UCSD-AML1 (cell line): ENCODE measurements around the gene NXPH4.

ENCODE experiments used
- DNase-seq: peaks from one replicate; lab custom pipeline; 2025; ENCODE audit not compliant: unreplicated experiment; lab: John Stamatoyannopoulos, UW

NXPH4 gene

DNA sequence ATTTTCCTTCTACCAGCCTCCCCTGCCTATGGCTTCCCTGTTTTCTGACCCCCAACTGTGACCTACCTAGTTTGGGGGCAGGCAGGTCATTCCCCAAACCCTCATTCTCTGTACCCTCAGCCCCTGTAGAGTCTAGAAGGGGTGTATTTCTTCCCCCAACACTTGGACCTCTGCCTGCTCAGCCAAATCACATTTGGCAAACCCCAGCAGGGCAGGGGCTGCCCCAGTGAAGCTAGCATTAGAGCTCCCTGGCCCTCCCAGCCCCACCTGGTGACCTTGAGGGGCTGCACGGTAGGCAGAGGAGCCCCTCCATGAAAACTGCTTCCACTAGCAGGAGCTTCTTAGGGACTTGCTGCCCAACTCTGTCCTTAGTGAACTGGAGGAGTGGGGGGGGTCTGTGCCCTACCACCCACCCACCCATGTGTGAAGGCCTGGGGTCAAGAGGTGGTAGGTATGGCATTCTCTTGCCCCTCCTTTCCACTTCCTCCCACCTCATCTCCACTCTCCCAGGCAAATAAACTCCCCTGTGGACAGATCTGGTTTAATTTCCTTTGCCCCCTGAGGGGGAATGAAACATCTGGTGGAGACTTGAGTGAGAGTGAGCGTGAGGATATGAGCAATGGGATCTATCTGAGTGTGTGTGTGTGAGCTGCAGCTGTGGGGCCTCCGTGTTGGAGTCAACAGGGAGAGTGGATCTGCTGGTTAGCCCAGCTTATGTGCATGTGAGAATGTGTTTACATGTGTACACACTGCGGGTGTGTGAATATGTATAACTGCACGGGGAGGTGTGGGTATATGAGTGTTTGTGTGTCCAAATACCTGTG lies 1.6 kb downstream of the NXPH4 start:
- DNase-seq: no peak

DNA sequence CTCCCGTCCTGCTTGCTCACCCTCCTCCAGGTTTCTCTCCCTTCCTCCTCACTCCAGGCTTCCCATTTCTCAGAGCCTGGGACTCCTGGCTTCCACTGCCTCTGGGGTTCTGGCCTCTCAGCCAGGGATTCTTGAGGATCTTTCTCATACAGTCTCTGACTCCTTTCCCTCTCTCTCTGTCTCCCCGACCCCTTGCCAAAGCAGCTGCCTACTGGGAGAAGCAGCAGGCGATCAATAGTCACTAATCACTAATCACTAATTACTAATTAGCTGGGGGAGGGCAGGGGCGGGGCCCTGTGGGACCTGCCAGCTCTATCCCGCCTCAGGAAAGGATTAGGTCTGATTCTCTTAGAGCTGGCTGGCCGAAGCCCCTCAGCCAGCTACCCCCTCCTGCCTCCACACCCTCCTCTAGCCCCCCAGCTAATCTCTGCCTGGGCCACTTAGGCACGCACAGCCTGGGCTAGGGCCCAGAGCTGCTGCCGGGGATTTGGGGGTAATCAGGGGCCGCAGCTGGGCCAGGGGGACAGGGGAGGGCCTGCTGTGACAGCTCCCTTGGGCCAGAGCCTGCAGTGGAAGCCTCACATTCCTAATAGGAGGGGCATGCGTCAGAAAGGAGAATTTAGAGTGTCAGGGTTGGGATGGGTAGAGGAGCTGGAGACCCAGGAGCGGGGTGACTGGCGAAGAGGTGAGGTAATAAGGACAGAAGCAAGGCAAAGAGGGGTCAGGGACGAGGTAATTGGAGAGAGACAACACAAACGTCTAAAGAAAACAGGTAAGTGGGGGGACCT lies 2.8 kb downstream of the NXPH4 start:
- DNase-seq: no peak

DNA sequence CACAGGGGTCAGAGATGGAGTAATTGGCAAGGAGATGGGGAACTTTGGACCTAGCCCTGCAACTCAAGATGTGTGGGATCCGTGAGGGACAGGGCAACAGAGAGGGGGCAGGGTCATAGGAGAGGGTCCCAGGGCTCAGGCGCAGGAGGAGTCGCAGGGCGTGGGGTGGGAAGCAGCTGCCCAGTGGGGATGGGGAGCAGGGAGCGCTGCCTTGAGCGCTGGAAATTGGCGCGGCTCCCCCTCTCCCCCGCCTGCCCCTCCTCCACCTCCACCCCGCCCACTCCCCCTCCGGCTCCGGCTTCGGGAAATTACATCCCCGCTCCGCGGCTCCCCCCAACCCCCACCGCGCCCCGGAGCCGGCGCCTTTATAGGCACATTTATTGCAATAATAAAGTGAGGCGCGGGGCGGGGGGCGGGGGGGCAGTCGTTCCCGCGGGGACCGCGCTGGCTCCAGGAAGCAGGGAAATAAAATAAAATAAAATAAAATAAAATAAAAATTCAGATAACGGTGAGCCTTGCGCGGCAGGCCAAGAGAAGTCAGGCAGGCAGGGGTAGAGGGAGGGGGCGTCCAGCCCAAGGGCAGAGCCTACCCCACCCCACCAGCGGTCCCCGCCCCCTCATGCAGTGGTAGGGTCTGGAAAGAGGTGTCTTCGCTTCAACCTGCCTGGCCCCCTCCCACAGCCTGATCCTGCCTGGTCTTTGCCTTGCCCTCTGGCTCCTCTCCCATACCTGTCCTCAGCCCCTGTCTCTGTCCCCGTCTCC lies 3.6 kb downstream of the NXPH4 start:
- no peak for DNase-seq

DNA sequence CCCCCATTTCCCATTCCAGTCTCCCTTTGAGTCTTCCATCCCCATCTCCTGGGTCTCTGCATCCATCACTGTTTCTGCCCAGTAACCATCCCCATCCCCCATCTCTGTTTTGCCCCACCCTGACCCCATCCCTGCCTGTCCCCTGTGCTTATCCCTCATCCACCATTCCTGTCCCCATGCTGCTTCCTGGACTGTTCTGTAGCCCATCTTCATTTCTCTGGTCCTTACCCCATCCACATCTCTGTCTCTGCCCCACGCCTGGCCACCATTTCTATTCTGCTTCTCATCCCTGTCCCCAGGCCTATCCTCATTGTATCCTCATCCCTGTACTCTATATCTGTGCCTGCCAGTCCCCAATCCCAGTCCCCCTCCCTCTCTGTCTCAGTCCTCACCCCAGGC lies 4.2 kb downstream of the NXPH4 start:
- DNase-seq: no peak

DNA sequence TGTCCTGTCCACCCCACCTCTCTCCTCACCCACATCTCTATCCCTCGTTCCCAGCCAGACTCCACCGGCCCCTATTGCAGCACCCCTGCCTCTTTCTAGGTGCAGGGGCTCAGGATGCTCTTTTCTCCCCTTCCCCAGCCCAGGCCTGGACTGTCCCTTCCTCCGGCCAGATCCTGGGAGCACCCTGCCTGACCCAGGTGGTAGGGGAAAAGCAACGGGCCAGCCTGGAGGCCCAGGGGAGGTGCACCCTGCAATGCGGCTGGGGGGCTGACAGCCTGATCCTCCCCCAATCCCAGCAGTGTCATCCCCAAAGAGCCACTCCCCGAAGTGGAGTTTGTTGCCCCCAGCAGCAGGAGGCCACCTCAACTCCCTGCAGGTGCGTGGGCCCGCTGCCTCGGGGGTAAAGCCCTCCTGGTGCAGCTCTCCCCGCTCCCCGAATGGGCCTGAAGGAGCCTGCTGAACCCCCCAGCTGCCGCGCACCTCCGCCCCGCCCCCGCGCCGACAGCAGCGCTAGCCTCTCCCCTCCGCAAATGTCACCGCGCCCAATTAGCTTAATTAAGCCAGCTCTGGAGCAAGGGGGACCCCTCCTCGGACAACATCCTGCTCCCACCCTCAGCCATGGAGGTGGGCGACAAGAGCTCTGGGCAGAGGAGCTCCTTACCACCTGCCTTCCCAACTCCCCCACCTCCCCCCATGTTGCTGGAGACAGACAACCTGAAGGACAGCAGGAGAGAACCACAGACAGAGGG lies 4.7 kb downstream of the NXPH4 start:
- DNase-seq: no peak

DNA sequence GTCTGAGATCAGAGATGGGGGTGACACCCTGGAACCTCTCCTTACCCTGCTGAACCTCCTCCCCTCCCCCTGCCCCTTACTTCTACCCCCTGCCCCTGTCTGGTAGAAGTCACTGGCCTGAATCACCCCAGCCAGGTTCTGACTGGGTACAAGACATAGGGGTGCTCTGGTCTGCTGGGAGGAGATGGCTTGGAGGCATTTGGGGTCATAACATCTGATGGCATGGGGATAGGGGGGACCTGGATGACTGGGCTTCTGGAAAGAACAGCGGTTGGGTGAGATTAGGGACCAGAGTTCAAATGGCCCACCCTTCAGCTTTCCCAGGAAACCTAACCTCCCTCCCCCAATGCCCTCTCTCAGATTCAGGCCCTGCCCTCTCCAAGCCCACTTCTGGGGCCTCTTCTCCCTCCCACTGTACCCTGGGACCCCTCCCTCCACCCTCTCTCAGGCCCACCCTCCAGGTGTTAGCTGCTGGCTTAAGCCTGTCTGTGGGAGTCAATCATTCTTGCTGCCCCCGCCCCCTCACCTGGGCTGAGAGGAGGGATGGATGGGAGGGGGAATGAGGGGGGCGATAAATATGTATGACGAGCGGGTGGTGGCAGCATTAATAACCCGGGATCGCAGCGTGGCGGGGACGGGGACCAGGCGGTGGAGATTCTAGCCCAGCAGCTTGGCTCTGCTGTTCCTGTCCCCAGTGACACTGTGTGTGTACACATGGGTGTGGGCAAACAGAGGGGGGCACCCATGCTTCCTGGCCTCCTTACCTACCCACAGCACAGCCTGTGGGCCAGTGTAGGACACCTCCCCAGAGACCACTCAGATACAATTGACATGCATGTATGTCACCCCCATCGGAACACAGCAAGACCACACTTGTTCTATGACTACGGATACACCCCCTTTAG lies 5.9 kb downstream of the NXPH4 start:
- DNase-seq: no peak

DNA sequence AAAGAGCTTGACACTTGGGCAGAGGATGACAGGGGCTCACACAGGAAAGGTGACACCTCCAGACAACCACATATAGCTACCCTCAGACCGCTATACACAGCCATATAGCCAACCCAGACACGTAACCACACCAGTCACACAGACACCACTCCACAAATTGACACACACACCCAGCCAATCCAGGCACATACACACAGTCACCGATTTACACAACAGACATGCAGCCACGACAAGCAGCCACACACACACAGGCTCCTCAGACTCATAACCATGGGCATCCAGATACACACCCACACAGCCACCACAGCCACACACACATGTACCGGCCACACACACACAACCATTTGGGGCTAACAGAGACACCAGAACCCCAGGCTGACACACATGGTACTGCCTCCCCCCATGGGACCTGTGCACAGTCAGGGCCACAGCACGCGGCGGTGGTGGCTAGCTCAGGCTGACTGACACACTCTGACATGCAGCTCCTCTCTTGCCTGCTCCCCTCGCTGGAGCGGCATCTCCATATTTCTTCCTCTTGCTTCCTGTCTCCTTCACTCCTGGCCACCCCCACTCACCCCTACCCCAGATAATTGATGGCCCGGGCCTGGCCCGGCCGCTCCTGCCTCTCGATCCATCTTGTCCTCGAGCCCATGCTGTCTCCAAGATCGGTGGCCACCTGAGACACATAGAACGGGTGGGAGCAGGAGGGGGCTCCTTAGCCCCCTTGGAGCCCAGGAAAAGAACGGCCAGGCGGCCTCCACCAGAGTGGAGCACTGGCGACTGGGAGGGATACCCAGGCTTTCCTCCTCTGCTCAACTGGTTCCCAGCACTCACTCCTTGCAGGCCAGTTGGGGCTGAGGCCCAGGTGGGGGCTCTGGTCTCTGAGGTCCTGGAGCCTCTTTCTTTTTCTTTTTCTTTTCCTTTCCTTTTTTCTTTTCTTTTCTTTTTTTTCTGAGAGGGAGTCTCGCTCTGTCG lies 6.9 kb downstream of the NXPH4 start:
- DNase-seq: no peak

DNA sequence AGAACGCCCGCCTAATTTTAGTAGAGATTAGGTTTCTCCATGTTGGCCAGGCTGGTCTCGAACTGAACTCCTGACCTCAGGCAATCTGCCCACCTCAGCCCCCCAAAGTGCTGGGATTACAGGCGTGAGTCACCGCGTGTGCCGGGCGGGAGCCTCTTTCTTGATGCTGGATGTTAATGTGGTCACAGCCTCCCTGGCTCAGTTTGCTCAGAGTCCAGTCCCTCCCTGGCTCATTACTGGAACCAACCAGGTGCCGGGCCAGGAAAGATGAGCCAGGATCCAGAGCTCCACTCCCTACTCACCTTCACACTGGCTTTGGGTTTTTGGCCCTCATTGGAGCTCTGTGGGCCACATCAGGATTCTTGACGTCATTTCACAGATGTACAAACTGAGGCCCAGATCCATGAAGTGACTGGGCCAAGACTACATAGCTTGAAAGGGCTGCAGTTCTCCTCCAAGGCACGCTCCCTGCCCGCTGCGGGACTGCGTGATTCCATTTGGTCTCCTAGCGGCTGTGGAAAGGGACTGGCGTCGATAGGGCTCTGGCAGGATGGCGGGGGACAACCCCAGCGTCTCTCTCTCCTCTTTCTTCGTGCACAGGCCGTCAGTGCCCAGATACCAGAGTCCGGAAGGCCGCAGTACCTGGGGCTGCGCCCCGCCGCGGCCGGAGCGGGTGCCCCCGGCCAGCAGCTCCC lies 7.8 kb downstream of the NXPH4 start:
- no peak for DNase-seq

DNA sequence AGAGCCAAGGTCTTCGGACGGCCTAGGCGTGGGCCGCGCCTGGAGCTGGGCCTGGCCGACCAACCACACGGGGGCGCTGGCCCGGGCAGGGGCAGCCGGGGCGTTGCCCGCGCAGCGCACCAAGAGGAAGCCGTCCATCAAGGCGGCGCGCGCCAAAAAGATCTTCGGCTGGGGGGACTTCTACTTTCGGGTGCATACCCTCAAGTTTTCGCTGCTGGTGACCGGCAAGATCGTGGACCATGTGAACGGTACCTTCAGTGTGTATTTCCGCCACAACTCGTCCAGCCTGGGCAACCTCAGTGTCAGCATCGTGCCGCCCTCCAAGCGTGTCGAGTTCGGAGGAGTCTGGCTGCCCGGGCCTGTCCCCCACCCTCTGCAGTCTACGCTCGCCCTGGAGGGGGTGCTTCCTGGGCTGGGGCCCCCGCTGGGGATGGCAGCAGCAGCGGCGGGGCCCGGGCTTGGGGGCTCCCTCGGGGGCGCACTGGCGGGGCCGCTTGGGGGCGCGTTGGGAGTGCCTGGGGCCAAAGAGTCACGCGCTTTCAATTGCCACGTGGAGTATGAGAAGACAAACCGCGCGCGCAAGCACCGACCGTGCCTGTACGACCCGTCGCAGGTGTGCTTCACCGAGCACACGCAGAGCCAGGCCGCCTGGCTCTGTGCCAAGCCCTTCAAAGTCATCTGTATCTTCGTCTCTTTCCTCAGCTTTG lies 8.5 kb downstream of the NXPH4 start:
- peak; percentile 81 for DNase-seq

DNA sequence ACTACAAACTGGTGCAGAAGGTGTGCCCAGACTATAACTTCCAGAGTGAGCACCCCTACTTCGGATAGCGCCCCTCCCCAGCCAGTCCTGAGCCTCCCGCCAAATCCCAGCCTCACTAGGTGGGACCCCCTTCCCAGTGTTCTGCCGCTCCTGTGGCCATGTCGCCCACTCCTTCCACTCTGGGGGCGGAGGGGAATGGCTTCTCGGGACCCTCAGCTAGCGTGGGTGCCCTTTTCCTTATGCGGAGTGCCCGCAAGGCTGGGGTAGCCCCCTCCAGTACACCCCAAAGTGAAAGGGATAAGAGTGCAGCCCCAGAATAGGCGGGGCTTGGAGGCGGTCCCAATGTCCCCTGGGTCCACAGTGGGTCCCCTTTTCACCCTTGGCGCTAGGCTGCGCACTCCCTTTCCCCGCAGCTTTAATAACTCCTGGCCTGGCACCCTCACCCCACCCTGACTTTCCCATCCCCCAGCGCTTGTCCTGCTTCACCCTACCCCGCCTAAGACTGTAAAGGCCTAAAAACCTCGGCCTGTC lies 9.2 kb downstream of the NXPH4 start:
- no peak for DNase-seq

DNA sequence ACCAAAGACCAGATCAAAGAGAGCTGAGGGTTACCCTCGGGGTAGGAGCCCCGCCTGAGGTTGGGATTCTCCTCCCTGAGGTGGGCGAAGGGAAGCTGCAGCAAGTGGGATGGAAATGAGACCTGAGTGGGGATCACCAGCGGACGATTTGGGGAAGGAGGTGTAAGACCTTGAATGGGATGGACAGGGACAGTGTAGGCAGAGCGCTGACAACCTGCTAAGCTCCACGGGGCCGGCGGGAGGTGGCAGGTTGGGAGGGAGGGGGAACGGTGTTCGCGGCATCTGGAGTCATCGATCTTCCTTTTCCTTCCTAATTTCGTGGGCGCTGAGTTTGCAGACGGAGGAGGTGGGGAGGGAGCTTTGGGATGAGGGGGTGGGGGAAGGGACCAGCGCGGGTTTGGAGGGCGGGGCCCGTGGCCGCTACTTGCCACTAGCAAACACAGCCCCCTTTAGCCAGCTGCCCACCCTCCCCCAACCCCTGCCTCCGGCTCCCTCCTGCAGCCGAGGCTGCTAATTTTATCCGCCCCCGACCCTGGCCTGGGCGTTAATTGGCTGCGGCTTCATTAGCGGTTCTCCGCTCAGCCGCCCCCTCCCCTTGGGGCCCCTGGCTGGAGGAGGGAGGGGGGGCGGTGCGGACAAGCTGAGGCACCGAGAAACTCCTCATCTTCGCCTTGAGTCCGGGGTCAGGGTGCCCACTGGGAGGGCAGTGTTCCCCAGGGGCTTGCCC lies 10.2 kb downstream of the NXPH4 start:
- DNase-seq: no peak

DNA sequence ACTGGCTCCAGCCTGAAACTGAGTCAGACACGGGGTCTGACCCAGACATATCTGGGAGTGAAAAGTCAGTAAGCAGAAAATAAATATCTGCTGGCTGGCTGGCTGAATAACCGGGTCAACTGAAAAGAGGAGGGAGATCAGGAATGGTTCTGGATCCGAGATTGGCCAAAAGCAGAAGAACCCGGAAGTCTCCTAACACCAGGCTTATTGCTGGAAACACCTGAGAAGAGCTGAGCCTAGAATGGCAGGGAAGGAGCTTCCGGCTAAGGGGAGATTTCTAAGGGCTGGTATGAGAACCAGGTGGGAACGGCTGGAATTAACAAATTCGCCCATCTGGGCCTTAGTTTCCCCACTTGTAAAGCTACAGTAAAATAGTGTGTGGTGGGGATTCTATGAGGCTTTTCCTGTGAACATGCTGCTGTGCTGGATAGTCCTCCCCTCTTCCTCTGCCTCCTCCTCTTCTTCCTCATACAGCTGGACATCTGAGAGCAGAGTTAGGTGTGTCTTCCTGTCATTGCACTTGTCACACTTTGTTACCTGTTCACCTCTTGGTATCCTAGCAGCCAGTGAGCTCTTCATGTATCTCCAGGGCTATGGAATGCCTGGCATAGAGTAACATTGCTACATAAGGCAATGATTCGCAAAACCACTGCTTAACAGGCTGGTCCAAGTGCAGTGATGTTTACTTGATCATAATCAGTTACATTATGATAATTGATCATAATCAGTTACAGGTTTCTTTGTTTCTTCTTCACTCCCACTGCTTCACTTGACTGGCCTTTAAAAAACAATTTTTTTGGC lies 10.9 kb downstream of the NXPH4 start:
- no peak for DNase-seq

DNA sequence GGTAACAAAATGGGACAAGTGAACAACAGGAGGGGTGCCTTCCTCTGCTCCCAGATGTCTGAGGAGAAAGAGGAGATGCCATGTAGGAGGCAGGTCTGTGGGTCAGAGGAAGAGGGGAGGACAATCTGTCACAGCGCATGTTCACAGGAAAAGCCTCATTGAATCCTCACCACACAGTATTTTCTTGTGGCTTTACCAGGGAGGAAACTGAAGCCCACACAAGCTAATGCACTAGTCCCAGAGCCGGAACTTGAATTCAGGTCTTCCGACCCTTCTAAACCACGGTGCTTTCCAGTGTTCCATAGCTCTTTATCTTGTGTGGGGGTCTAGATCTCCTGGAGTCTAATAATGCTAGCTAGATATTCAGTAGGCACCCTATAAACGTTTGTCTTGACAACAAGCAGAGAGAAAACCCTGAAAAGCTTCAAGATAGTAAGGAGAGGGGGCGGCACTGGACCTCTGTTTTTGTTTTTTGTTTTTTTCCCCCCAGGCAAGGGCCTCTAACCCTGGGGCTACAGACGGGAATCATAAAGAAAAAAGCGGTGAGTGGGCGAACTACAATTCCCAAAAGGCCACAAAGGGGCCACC lies 12.5 kb downstream of the NXPH4 start:
- peak; percentile 59 for DNase-seq

DNA sequence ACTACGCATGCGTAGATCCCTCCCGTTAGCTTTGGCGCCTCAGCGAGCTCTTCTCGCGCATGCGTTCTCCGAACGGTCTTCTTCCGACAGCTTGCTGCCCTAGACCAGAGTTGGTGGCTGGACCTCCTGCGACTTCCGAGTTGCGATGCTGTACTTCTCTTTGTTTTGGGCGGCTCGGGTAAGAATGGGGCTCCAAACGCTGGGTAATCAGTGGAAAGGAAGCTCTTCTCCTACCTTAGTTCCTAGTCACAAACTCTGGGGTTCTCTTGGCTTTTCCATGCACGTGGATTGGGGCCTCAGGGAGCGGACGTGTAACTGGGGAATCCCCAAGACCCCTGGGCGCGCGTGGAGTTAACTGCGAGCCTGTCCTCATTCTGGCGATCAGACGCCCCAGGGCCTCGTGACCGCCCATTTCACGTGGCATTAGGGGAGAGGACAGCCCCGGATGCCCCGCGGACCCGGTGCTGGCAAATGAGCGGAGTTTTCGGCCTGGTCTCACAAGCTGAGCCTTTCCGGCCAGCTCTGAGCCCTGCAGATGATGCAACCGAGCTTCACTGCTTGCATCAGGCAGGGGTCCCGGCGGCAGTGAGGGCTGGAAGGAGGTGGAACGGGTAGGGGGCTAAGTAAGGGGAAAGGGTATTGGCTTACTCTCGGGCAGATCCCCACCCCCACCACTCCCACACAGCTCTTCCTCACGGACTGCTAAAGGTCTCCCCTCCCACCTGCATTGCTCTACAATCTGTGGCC lies 13.2 kb downstream of the NXPH4 start, which contains the start of gene SHMT2:
TSS of gene SHMT2 (plus strand) at position 78 of the 747 bp plus-strand sequence. CDS start at position 146, 68 bp downstream.
- DNase-seq: peak; percentile 91
